ENCODE measurements around the gene TCAF1. TPM values are rescaled to one million over a fixed set of nuclear protein-coding genes. Genes with fewer than 3 reads are reported as not detected.
A peak's percentile ranks its signal among the peaks of the same experiment; 100 is the strongest.

TCAF1 gene
- polyA plus RNA-seq, 1 donor from 2014 or later: 172 TPM

GRCh38 chr7:143905509-143905908, 3.5 kb upstream of the TCAF1 start:
- no peak overlapping the region for H3K4me2 ChIP-seq (ENCODE audit: low read length)
- no peak overlapping the region for H3K9ac ChIP-seq (ENCODE audit: low read length)
- H3K9me2 ChIP-seq (ENCODE audit: insufficient read depth, low read length): no peaks in the 10 kb centered on the region
- H3K36me3 ChIP-seq (ENCODE audit: insufficient read depth, low read length): no peaks in the 10 kb centered on the region
- H3F3A ChIP-seq (ENCODE audit: insufficient read depth, low read length, poor library complexity, severe bottlenecking): peaks cover 5% of the 10 kb centered on the region
- H3K27ac ChIP-seq (ENCODE audit: low read length): no peak overlapping the region
- peaks cover 7% of the 10 kb centered on the region for H3K79me2 ChIP-seq (replicated peaks; ENCODE audit: insufficient read depth, low read length)
- no peaks in the 10 kb centered on the region for H4K20me1 ChIP-seq (ENCODE audit: insufficient read depth)
- TF ChIP-seq MXI1 (conservative IDR thresholded peaks at IDR 0.05; ENCODE audit: poor library complexity, severe bottlenecking) (no peak), SMC3 (conservative IDR thresholded peaks at IDR 0.05; ENCODE audit: poor library complexity) (no peak), CTCF (IDR thresholded peaks at IDR 0.05; ENCODE audit: poor library complexity, severe bottlenecking) (no peak), POLR2AphosphoS5 (IDR thresholded peaks at IDR 0.05) (no peak), RAD21 (conservative IDR thresholded peaks at IDR 0.05) (no peak), REST (IDR thresholded peaks at IDR 0.05; ENCODE audit: borderline replicate concordance) (no peak), EP300 (conservative IDR thresholded peaks at IDR 0.05; ENCODE audit: poor library complexity, severe bottlenecking) (no peak)
- H3K9me3 ChIP-seq (ENCODE audit: low read length): no peaks in the 10 kb centered on the region
- H2AFZ ChIP-seq (ENCODE audit: low read depth, low read length): no peak overlapping the region
- peaks cover 15% of the 10 kb centered on the region for H3K27me3 ChIP-seq (ENCODE audit: insufficient read depth, low read depth, low read length)
- H3K4me3 ChIP-seq (ENCODE audit: low read length): no peak overlapping the region

DNA sequence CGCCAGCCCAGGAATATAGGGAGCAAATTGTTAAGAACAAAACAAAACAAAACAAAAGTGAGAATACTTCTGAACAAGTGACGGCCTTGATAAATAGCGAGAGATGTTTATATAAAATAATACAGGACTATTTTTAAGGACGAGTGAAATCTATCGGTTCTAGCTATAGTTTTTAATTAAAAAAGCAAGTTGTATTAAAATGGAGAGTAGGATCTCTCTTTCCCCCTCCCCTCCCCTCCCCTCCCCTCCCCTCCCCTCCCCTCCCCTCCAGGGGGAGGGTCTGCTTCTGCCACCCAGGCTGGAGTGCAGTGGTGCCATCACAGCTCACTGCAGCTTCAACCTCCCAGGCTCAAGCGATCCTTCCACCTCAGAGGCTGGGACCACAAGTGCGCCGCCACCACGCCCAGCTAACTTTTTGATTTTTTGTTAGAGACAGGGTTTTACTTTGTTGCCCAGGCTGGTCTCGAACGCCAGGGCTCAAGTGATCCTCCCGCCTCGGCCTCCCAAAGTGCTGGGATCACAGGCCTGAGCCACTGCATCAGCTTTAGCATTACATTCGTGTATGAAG, 440 bp upstream of the TCAF1 start:
- H3F3A ChIP-seq (ENCODE audit: insufficient read depth, low read length, poor library complexity, severe bottlenecking): peaks cover 5% of the 10 kb centered on the region
- H4K20me1 ChIP-seq (ENCODE audit: insufficient read depth): no peaks in the 10 kb centered on the region
- H3K27ac ChIP-seq (ENCODE audit: low read length): peak overlapping the region; percentile 94
- no peak overlapping the region for H2AFZ ChIP-seq (ENCODE audit: low read depth, low read length)
- H3K27me3 ChIP-seq (ENCODE audit: insufficient read depth, low read depth, low read length): no peaks in the 10 kb centered on the region
- H3K9ac ChIP-seq (ENCODE audit: low read length): peak overlapping the region; percentile 91
- TF ChIP-seq MXI1 (conservative IDR thresholded peaks at IDR 0.05; ENCODE audit: poor library complexity, severe bottlenecking) (no peak), SMC3 (conservative IDR thresholded peaks at IDR 0.05; ENCODE audit: poor library complexity) (no peak), EZH2 (IDR thresholded peaks at IDR 0.05; ENCODE audit: borderline replicate concordance, insufficient read depth, low read length, poor library complexity, severe bottlenecking) (no peak), REST (IDR thresholded peaks at IDR 0.05; ENCODE audit: borderline replicate concordance) (no peak), POLR2AphosphoS5 (IDR thresholded peaks at IDR 0.05) (no peak), EP300 (conservative IDR thresholded peaks at IDR 0.05; ENCODE audit: poor library complexity, severe bottlenecking) (no peak), CTCF (IDR thresholded peaks at IDR 0.05; ENCODE audit: poor library complexity, severe bottlenecking) (no peak), RAD21 (conservative IDR thresholded peaks at IDR 0.05) (no peak), TAF1 (IDR thresholded peaks at IDR 0.05; ENCODE audit: low read depth) (no peak)
- H3K4me3 ChIP-seq (ENCODE audit: low read length): peak overlapping the region; percentile 94
- H3K4me2 ChIP-seq (ENCODE audit: low read length): no peak overlapping the region
- H3K9me3 ChIP-seq (ENCODE audit: low read length): no peaks in the 10 kb centered on the region
- H3K79me2 ChIP-seq (replicated peaks; ENCODE audit: insufficient read depth, low read length): peaks cover 38% of the 10 kb centered on the region
- H3K9me2 ChIP-seq (ENCODE audit: insufficient read depth, low read length): no peaks in the 10 kb centered on the region
- H3K36me3 ChIP-seq (ENCODE audit: insufficient read depth, low read length): no peaks in the 10 kb centered on the region

All from neural cell (in vitro differentiated cells).